GM12801 (cell line): ENCODE results near the gene DYNC1LI2.

Source experiments
- TF ChIP-seq, protein P1 (sequence below): IDR thresholded peaks from one replicate; pipeline ENCODE4 v1.5.1; 2011; ENCODE audit warnings: control low read depth; ENCODE audit not compliant: insufficient read length; ENCODE audit errors: extremely low read depth

Gene DYNC1LI2

DNA sequence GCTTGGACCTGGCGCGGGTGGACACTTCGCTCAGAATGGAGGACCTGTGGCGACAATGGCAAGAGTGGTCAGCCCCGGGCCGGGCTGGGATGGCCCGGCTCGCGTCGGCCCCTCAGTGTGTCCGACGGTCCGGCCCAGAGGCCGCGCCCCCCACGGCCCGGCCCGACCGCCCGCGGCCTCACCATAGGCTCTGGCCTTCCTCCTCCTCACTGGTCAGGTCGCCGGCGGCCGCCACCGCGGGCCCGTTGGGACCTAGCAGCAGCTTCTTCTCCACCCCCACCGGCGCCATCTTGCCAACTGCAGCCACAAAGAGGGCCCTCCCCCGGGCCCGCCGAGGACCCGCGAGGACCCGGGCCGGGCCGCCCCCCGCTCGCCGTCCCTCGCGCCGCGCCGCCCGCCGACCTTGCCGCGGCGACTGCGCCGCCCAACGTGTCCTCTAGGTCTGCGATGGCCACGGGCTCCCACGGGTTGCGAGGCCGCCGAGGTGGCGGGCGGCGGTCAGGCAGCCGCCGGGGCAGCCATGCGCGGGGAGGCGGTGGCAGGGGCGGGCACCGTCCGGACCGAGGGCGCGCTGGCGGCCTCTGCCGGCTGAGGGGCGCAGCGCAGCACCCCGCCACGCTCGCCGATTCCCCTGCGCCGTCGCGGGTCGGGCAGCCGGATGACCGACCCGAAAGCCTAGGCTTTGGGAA is at the start of gene DYNC1LI2:
Gene DYNC1LI2 (minus strand): TSS at position 307 of the 689 bp plus-strand sequence. CDS start 18 bp downstream, at position 289.
- TF ChIP-seq, protein P1, sequence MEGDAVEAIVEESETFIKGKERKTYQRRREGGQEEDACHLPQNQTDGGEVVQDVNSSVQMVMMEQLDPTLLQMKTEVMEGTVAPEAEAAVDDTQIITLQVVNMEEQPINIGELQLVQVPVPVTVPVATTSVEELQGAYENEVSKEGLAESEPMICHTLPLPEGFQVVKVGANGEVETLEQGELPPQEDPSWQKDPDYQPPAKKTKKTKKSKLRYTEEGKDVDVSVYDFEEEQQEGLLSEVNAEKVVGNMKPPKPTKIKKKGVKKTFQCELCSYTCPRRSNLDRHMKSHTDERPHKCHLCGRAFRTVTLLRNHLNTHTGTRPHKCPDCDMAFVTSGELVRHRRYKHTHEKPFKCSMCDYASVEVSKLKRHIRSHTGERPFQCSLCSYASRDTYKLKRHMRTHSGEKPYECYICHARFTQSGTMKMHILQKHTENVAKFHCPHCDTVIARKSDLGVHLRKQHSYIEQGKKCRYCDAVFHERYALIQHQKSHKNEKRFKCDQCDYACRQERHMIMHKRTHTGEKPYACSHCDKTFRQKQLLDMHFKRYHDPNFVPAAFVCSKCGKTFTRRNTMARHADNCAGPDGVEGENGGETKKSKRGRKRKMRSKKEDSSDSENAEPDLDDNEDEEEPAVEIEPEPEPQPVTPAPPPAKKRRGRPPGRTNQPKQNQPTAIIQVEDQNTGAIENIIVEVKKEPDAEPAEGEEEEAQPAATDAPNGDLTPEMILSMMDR = no peak

DNA sequence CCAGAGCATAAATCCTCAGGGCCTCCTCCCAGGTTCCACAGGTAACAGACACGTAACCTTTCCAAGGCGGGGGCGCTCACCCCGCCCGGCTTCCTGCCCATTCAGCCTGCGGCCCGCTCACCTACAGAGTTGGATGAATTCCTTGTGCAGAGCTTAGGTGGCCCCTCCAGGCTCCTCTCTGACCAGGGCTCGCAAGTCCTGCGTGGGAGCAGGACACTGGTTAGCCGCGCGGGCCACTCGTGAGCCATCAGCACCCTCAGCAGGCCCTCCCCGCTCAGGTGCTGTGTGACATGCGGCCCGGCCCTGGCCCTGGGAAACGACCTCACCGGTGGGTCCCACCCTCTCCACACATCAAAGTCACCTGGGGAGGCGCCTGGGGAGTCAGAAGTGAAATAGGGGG is 49.4 kb upstream of the DYNC1LI2 start:
- TF ChIP-seq, protein P1 = no peak

DNA sequence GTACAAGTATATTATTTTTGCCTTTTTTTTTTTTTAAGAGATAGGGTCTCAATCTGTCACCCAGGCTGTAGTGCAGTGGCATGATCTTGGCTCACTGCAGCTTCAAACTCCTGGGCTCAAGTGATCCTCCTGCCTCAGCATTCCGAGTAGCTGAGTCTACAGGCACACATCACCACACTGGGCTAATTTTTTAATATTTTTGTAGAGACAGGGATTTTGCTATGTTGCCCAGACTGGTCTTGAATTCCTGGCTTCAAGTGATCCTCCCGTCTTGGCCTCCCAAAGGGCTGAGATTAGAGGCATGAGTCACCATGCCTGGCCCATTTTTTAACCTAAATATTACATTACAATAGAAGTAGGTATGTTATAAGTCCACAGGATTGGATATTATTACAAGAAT is 46.8 kb upstream of the DYNC1LI2 start:
- TF ChIP-seq, protein P1 = no peak

DNA sequence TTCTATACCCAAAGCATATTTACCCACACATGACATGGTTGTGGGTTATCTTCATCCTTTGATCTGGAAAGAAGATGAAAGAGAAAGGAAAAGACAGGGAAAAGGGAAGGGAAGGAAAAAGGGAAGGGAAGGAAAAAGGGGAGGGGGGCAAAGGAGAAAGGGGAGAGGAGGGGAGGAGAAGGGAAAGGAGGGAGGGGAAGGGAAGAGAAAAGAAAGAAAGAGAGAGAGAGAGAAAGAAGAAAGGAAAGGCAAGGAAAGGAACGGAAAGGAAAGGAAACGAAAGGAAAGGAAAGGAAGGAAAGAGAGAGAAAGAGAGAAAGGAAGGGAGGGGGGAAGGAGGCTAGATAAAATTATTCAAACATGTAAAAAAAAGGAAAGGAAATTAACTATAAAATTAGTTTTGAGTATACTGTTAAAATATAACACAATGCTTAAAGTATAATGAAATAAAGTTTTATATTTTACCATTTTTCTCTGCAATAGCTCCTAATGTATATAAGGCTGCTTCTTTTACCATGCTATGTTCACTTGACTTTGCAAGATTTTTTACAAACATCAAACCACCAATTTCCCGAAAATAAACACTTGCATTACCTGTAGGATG is 38.8 kb upstream of the DYNC1LI2 start:
- TF ChIP-seq, protein P1 = no peak

DNA sequence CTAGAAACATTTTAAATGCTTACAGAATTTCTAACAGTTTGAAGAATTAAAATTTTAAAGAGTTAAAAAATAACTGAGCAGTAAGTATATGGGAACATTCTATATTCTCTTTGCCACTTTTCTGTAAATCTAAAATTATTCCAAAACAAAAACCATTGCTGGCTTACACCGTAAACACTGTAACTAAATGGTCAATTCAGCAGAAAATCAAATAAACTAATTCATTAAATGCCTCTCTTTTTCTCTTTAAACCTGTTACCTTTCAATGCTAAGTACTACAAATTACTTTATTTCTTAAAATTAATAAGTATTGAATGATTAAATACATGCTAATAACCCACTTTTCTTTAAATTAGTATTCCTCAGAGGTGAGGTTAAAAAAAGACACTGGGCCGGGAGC is 36.0 kb upstream of the DYNC1LI2 start:
- TF ChIP-seq, protein P1 = no peak

DNA sequence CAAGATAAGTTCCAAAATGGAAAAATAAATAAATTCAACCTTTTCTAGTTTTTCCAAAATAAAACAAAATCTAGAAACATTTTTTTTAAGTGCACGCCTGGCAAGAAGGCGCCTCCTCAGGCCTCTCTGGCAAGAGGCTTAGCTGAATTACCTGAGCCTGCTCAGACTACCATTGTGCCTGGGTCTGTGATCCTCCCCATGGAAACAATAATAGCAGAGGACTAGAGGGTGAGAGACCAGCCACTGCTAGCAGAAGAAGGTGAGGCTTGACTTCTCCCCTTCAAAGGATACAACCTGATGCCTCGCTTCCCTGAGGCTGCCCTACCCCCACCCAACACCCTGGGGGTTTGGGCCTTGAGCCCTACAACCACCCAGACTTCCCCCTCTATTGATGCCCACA is 35.1 kb upstream of the DYNC1LI2 start:
- TF ChIP-seq, protein P1 = no peak

DNA sequence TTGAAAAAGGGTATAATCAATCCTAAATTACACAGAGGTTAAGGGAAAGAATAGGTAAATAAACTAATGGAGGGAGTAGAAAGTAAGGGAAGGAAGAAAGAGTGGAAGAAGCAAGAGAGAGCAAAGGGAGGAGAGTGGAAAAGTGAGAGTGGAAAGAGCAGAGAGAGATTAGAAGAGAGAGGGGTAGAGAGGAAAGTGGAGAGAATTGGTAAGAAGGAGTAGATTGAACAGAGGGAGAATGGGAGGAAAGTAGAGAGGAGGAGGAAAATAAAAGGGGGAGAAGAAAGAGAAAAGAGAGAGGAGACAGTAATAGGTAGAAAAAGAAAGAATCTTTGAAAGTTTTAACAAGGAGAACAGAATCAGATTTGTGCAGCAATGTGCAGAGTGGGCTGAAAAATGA is 25.0 kb upstream of the DYNC1LI2 start:
- TF ChIP-seq, protein P1 = no peak
